ENCODE data around the gene ANKRD18A. TPM values are rescaled to one million over a fixed set of nuclear protein-coding genes. Genes with fewer than 3 reads are reported as not detected.

The ANKRD18A gene
- total RNA-seq, 2 donors from 2014 or later = 5.3 to 8.0 TPM

DNA sequence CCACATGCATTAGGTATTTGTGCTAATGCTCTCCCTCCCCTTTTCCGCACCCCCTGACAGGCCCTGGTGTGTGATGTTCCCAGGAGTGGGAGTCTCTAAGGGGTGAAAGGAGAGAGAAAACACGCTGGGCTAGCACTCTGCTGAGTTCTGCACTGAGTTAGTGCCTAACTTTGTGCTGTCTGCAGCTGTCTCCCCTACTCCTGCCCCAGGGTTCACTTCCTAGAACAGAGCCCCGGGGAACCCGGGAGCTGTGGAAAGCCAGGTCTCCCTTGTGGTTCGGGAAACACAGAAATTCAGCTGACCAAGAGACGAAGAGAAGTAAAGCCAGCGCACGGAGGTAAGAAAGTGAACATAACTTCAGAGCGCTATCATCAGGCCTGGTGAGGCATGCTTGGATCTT is 20.7 kb upstream of the ANKRD18A start:
- 91 to 98% methylated on average over 7 to 9 of the region's 9 CpGs for WGBS, 2 experiments (ENCODE audit: insufficient coverage in 1 of 2, insufficient read length in 1 of 2)
- Mint-ChIP-seq H3K4me3 (no peak overlapping the region), H3K36me3 (ENCODE audit: low read depth) (no peaks in the 10 kb centered on the region), H3K9me3 (peaks cover 2% of the 10 kb centered on the region), H3K4me1 (no peaks in the 10 kb centered on the region), H3K27me3 (ENCODE audit: insufficient read depth) (peaks cover 2% of the 10 kb centered on the region), H3K27ac (no peak overlapping the region)
- no peak overlapping the region for H3K4me3 ChIP-seq (ENCODE audit: low read length)
- no peak for DNase-seq
- H3K27ac ChIP-seq (ENCODE audit: low read depth, low read length) = no peak overlapping the region
- H3K9ac ChIP-seq (ENCODE audit: extremely low read depth, low read length, poor library complexity, severe bottlenecking) = no peak overlapping the region
- TF ChIP-seq, protein P1, sequence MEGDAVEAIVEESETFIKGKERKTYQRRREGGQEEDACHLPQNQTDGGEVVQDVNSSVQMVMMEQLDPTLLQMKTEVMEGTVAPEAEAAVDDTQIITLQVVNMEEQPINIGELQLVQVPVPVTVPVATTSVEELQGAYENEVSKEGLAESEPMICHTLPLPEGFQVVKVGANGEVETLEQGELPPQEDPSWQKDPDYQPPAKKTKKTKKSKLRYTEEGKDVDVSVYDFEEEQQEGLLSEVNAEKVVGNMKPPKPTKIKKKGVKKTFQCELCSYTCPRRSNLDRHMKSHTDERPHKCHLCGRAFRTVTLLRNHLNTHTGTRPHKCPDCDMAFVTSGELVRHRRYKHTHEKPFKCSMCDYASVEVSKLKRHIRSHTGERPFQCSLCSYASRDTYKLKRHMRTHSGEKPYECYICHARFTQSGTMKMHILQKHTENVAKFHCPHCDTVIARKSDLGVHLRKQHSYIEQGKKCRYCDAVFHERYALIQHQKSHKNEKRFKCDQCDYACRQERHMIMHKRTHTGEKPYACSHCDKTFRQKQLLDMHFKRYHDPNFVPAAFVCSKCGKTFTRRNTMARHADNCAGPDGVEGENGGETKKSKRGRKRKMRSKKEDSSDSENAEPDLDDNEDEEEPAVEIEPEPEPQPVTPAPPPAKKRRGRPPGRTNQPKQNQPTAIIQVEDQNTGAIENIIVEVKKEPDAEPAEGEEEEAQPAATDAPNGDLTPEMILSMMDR (conservative IDR thresholded peaks at IDR 0.05) = no peak
- no peaks in the 10 kb centered on the region for H3K9me3 ChIP-seq (ENCODE audit: control insufficient read depth, low read length)
- H3K4me1 ChIP-seq (ENCODE audit: control insufficient read depth, insufficient read depth, low read length) = no peaks in the 10 kb centered on the region
- no peaks in the 10 kb centered on the region for H3K36me3 ChIP-seq (ENCODE audit: control insufficient read depth, insufficient read depth, low read length)
- H3K27me3 ChIP-seq (ENCODE audit: control insufficient read depth, insufficient read depth, low read length, poor library complexity, severe bottlenecking) = no peaks in the 10 kb centered on the region

DNA sequence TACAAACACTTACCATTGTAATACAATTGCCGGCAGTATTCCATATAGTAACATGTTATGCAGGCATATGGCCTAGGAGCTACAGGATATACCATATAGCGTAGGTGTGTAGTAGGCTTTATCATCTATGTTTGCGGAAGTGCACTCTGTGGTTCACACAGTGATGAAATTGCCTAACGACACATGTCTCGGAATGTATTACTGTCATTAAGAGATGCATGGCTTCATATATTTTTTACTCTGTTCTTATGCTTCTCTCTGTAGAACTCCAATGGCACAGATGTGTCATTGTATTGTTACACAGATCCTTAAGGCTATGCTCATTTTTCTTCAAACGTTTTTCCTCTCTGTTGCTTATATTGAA is 19.2 kb upstream of the ANKRD18A start:
- H3K27ac ChIP-seq (ENCODE audit: low read depth, low read length) = no peak overlapping the region
- H3K27me3 ChIP-seq (ENCODE audit: control insufficient read depth, insufficient read depth, low read length, poor library complexity, severe bottlenecking) = no peaks in the 10 kb centered on the region
- no peak overlapping the region for H3K9ac ChIP-seq (ENCODE audit: extremely low read depth, low read length, poor library complexity, severe bottlenecking)
- H3K9me3 ChIP-seq (ENCODE audit: control insufficient read depth, low read length) = no peaks in the 10 kb centered on the region
- Mint-ChIP-seq H3K4me1 (no peaks in the 10 kb centered on the region), H3K9me3 (peaks cover 2% of the 10 kb centered on the region), H3K27me3 (ENCODE audit: insufficient read depth) (peaks cover 2% of the 10 kb centered on the region), H3K4me3 (no peak overlapping the region), H3K27ac (no peak overlapping the region), H3K36me3 (ENCODE audit: low read depth) (no peaks in the 10 kb centered on the region)
- H3K4me3 ChIP-seq (ENCODE audit: low read length) = no peak overlapping the region
- no peaks in the 10 kb centered on the region for H3K4me1 ChIP-seq (ENCODE audit: control insufficient read depth, insufficient read depth, low read length)
- H3K36me3 ChIP-seq (ENCODE audit: control insufficient read depth, insufficient read depth, low read length) = no peaks in the 10 kb centered on the region
- WGBS, 2 experiments (ENCODE audit: insufficient coverage in 1 of 2, insufficient read length in 1 of 2) = 95 to 98% methylated on average over 5 of the region's 6 CpGs
- DNase-seq = no peak
- TF ChIP-seq, protein P1 (conservative IDR thresholded peaks at IDR 0.05) = no peak

GRCh38 chr9:38638881-38639576 is 18.6 kb upstream of the ANKRD18A start:
- Histone ChIP-seq H3K27me3 (ENCODE audit: control insufficient read depth, insufficient read depth, low read length, poor library complexity, severe bottlenecking) (no peaks in the 10 kb centered on the region), H3K9ac (ENCODE audit: extremely low read depth, low read length, poor library complexity, severe bottlenecking) (no peak overlapping the region), H3K4me3 (ENCODE audit: low read length) (no peak overlapping the region), H3K36me3 (ENCODE audit: control insufficient read depth, insufficient read depth, low read length) (no peaks in the 10 kb centered on the region), H3K4me1 (ENCODE audit: control insufficient read depth, insufficient read depth, low read length) (no peaks in the 10 kb centered on the region), H3K9me3 (ENCODE audit: control insufficient read depth, low read length) (no peaks in the 10 kb centered on the region), H3K27ac (ENCODE audit: low read depth, low read length) (no peak overlapping the region)
- no peak overlapping the region for H3K27ac Mint-ChIP-seq
- WGBS, 2 experiments (ENCODE audit: insufficient coverage in 1 of 2, insufficient read length in 1 of 2) = 93 to 94% methylated on average over 3 to 6 of the region's 6 CpGs
- DNase-seq = no peak
- H3K4me3 Mint-ChIP-seq = no peak overlapping the region
- TF ChIP-seq, protein P1 (conservative IDR thresholded peaks at IDR 0.05) = no peak
- peaks cover 2% of the 10 kb centered on the region for H3K9me3 Mint-ChIP-seq
- H3K4me1 Mint-ChIP-seq = no peaks in the 10 kb centered on the region
- H3K36me3 Mint-ChIP-seq (ENCODE audit: low read depth) = no peaks in the 10 kb centered on the region
- H3K27me3 Mint-ChIP-seq (ENCODE audit: insufficient read depth) = peaks cover 2% of the 10 kb centered on the region
